Endothelial cell of umbilical vein (primary cell): ENCODE results near the gene SLC23A1. TPM values are rescaled to one million over a fixed set of nuclear protein-coding genes. Genes with fewer than 3 reads are reported as not detected.
"Not testable (repeated sequence)": the region's sequence is repeated elsewhere in the genome, so short reads cannot be mapped to it uniquely, and the experiment has no call there.

Experiments used
- BruUV-seq: library from RNA; stranded (reverse); fragments of 400-500 nt; replicated peaks from 2 replicates; lab custom pipeline; 2021; lab: Mats Ljungman, UMichigan
- CTCF ChIA-PET: fragments of 300-600, 350-600 bp; sonication (Branson Sonifier 250); formaldehyde crosslinking; loops from one replicate; lab custom pipeline; 2021; ENCODE audit warnings: antibody characterized with exemption, inconsistent platforms; lab: Charles Lee
- POLR2A ChIA-PET: fragments of 300-600, 350-600 bp; sonication (Branson Sonifier 250); formaldehyde crosslinking; loops from one replicate; lab custom pipeline; 2021; ENCODE audit warnings: antibody characterized with exemption, inconsistent platforms; lab: Charles Lee
- DNase-seq: peaks from one replicate; pipeline ENCODE4 v3.0.0-alpha.2; 2011; ENCODE audit warnings: low read depth, low spot score
- FAIRE-seq: peaks from 2 replicates; lab custom pipeline; 2011; peaks lifted over from hg19 to GRCh38; lab: Jason Lieb, UNC
- H2AFZ ChIP-seq: 2 replicates; pipeline ENCODE4 v1.6.0; 2012; ENCODE audit warnings: low read depth, low read length, control low read depth, inconsistent platforms
- H3K27ac ChIP-seq: 2 replicates; pipeline ENCODE4 v1.5.1; 2011; ENCODE audit warnings: low read depth, mild to moderate bottlenecking, control low read depth, low read length, moderate library complexity; ENCODE audit not compliant: insufficient read depth
- H3K27me3 ChIP-seq, 2 experiments: 2 replicates each; pipeline versions ENCODE4 v1.6.0 to v1.6.1; 2011; ENCODE audit warnings: low read length in 2 of 2, mixed read lengths in 1 of 2; ENCODE audit not compliant: control insufficient read depth in 2 of 2, insufficient read depth in 2 of 2
- H3K36me3 ChIP-seq, 2 experiments: 2 replicates in 1 of 2; 3 replicates in 1 of 2; pipeline ENCODE4 v1.5.1; 2011; ENCODE audit warnings: low read length in 2 of 2, mild to moderate bottlenecking in 1 of 2, moderate library complexity in 1 of 2; ENCODE audit not compliant: control insufficient read depth in 2 of 2, insufficient read depth in 2 of 2; ENCODE audit errors: extremely low read depth in 1 of 2
- H3K4me1 ChIP-seq: 3 replicates; pipeline ENCODE4 v1.5.1; 2011; ENCODE audit warnings: mild to moderate bottlenecking, low read length; ENCODE audit not compliant: control insufficient read depth, insufficient read depth; ENCODE audit errors: extremely low read depth
- H3K4me2 ChIP-seq: 2 replicates; pipeline ENCODE4 v1.6.1; 2011; ENCODE audit warnings: low read length, control low read depth, mixed read lengths; ENCODE audit not compliant: insufficient read depth
- H3K4me3 ChIP-seq, 3 experiments: fragments of 200-600 bp in 1 of 3; sonication (generic), shearing (Covaris generic) in 1 of 3; replicated peaks in 1 of 3; 2 replicates each; pipeline ENCODE4 v1.5.1; 2011 to 2016; ENCODE audit warnings: control low read depth in 3 of 3, low read length in 3 of 3, mild to moderate bottlenecking in 2 of 3, inconsistent platforms in 1 of 3, low read depth in 1 of 3, moderate library complexity in 1 of 3; ENCODE audit not compliant: insufficient read depth in 1 of 3
- H3K79me2 ChIP-seq: 2 replicates; pipeline ENCODE4 v1.6.0; 2012; ENCODE audit warnings: low read length, inconsistent platforms; ENCODE audit not compliant: control insufficient read depth, insufficient read depth
- H3K9ac ChIP-seq: replicated peaks from 2 replicates; pipeline ENCODE3; 2011; ENCODE audit warnings: low read length, control low read depth; ENCODE audit not compliant: insufficient read depth; ENCODE audit errors: extremely low read depth
- H3K9me1 ChIP-seq: replicated peaks from 3 replicates; pipeline ENCODE4 v1.6.0; 2011; ENCODE audit warnings: mild to moderate bottlenecking, low read length; ENCODE audit not compliant: control insufficient read depth, insufficient read depth; ENCODE audit errors: extremely low read depth
- H3K9me3 ChIP-seq: replicated peaks from 2 replicates; pipeline ENCODE4 v1.5.1; 2012; ENCODE audit warnings: low read length, inconsistent platforms; ENCODE audit not compliant: control insufficient read depth, insufficient read depth
- H4K20me1 ChIP-seq: replicated peaks from 2 replicates; pipeline ENCODE3; 2011; ENCODE audit warnings: mild to moderate bottlenecking, low read length; ENCODE audit not compliant: control insufficient read depth, insufficient read depth; ENCODE audit errors: extremely low read depth
- EZH2 ChIP-seq: IDR thresholded peaks from 2 replicates; pipeline ENCODE4 v1.6.1; 2012; ENCODE audit warnings: borderline replicate concordance, low read depth, mild to moderate bottlenecking, moderate library complexity, low read length, inconsistent platforms; ENCODE audit not compliant: severe bottlenecking
- FOS ChIP-seq: IDR thresholded peaks from 2 replicates; pipeline ENCODE4 v1.6.1; 2011; ENCODE audit warnings: mild to moderate bottlenecking, low read length, moderate library complexity, borderline replicate concordance; ENCODE audit not compliant: insufficient read depth
- GATA2 ChIP-seq: IDR thresholded peaks from 2 replicates; pipeline ENCODE4 v1.7.0; 2011; ENCODE audit warnings: low read depth, mild to moderate bottlenecking, moderate library complexity, mixed read lengths, low read length; ENCODE audit not compliant: insufficient read length, insufficient read depth
- JUN ChIP-seq: IDR thresholded peaks from 2 replicates; pipeline ENCODE4 v1.6.1; 2011; ENCODE audit warnings: borderline replicate concordance, low read depth; ENCODE audit not compliant: insufficient read length, insufficient read depth
- MYC ChIP-seq: IDR thresholded peaks from one replicate; pipeline ENCODE4 v1.6.1; 2011; ENCODE audit warnings: mild to moderate bottlenecking, low read depth, low read length
- POLR2A ChIP-seq: IDR thresholded peaks from 2 replicates; pipeline ENCODE4 v1.6.1; 2012; ENCODE audit warnings: low read depth, mild to moderate bottlenecking, control low read depth, low read length
- POLR2AphosphoS5 ChIP-seq: IDR thresholded peaks from 2 replicates; pipeline ENCODE4 v1.6.1; 2012; ENCODE audit warnings: low read depth, mild to moderate bottlenecking, control low read depth, low read length, moderate library complexity; ENCODE audit not compliant: insufficient read depth
- dilution Hi-C: fragments of 300-500 bp; cut with MboI; formaldehyde crosslinking; loops from one replicate; pipeline ENCODE4 v1.15.0; 2019; ENCODE audit warnings: low sequenced_read_pairs; ENCODE audit not compliant: extremely low pct_ligation_motif_present
- intact Hi-C: fragments of 100-400 bp; cut with micrococcal nuclease; formaldehyde crosslinking; loops from one replicate; pipeline ENCODE4 v1.10.0; 2022
- polyA plus RNA-seq, 4 experiments: library from polyadenylated mRNA; depleted of rRNA in 3 of 4; stranded (reverse) in 3 of 4; unstranded in 1 of 4; fragments of >200 nt; gene quantifications; 2 replicates each; pipeline versions ENCODE4 v1.2.1 to v1.2.3, GENCODE V29; 2011 to 2012; ENCODE audit warnings: missing spikeins in 1 of 4
- total RNA-seq: library from RNA; stranded (reverse); gene quantifications from 2 replicates; pipeline ENCODE4 v1.2.3, GENCODE V29; 2021
- TF ChIP-seq, protein P1 (sequence below), 2 donors: IDR thresholded peaks; 1 replicate in 1 of 2; 2 replicates in 1 of 2; pipeline ENCODE4 v1.5.1; 2011; ENCODE audit warnings: low read length in 2 of 2, mild to moderate bottlenecking in 2 of 2, moderate library complexity in 2 of 2, control low read depth in 1 of 2, inconsistent platforms in 1 of 2, low read depth in 1 of 2; ENCODE audit not compliant: insufficient read depth in 1 of 2; ENCODE audit errors: extremely low read depth in 1 of 2
- TF ChIP-seq, protein P2 (sequence below): IDR thresholded peaks from 2 replicates; pipeline ENCODE4 v1.6.1; 2011; ENCODE audit not compliant: insufficient read depth, insufficient read length

SLC23A1 gene
- total and polyA plus RNA-seq, 2 donors (not counting 3 experiments of a cell fraction or from before 2014, with no cell fraction given), result not detected

DNA sequence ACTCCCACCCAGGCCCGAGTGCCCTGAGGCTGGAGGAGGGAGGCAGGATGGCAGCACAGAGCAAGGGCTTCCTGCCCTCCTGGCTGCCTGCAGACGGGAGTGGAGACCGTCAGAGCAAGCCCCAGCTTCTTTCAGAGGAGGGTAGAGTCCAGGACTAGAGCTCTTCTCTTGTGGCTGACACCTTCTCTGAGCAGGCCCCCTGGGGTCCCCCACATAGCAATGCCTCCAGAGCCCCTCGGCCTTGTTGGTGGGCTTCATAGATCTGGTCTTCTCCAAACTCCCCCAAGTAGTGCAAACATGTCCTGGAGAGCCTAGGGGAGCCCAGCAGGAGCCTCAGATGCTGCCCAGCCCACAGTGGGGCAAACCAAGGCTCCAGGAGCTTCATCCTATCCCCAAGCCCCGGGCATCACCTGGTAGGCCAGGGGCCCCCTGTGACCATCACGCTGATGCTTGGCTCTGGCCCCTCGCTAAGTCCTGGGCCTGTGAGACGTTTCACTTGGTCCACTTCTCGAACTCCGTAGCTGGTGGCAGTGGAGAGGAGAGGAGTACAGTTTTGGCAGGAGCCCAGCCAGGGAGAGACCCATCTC, 4.6 kb upstream of the SLC23A1 start:
- Histone ChIP-seq H2AFZ (no peak overlapping the region), H3K9me3 (no peaks in the 10 kb centered on the region), H3K27ac (no peak overlapping the region), H3K9me1 (no peaks in the 10 kb centered on the region), H4K20me1 (no peaks in the 10 kb centered on the region), H3K27me3 (no peaks in the 10 kb centered on the region), H3K79me2 (no peaks in the 10 kb centered on the region), H3K36me3 (no peaks in the 10 kb centered on the region), H3K4me2 (no peak overlapping the region), H3K4me1 (peaks cover 6% of the 10 kb centered on the region), H3K9ac (no peak overlapping the region), H3K4me3 (no peak overlapping the region)
- ChIA-PET POLR2A (interaction anchor here (0.6 to 1.1 kb wide), 2 partner anchors 46 to 211 kb away, joined by 4 to 10 read pairs; partner anchors contain the start of gene PAIP2), CTCF (interaction anchor here (1.4 kb wide), 1 partner anchor 22 kb away, joined by 5 read pairs; no protein-coding TSS in a partner anchor)
- FAIRE-seq, result no peak
- DNase-seq, result no peak
- TF ChIP-seq JUN, result no peak
- no peak for TF ChIP-seq POLR2AphosphoS5
- TF ChIP-seq MYC, result no peak
- TF ChIP-seq, protein P1, sequence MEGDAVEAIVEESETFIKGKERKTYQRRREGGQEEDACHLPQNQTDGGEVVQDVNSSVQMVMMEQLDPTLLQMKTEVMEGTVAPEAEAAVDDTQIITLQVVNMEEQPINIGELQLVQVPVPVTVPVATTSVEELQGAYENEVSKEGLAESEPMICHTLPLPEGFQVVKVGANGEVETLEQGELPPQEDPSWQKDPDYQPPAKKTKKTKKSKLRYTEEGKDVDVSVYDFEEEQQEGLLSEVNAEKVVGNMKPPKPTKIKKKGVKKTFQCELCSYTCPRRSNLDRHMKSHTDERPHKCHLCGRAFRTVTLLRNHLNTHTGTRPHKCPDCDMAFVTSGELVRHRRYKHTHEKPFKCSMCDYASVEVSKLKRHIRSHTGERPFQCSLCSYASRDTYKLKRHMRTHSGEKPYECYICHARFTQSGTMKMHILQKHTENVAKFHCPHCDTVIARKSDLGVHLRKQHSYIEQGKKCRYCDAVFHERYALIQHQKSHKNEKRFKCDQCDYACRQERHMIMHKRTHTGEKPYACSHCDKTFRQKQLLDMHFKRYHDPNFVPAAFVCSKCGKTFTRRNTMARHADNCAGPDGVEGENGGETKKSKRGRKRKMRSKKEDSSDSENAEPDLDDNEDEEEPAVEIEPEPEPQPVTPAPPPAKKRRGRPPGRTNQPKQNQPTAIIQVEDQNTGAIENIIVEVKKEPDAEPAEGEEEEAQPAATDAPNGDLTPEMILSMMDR (IDR thresholded peaks at IDR 0.05; ENCODE audit: extremely low read depth in 1 of 2, insufficient read depth in 1 of 2, low read depth in 1 of 2, low read length in 2 of 2), result no peak
- TF ChIP-seq FOS, result no peak
- no peak for TF ChIP-seq EZH2
- TF ChIP-seq GATA2, result no peak
- no peak for TF ChIP-seq POLR2A
- TF ChIP-seq, protein P2, sequence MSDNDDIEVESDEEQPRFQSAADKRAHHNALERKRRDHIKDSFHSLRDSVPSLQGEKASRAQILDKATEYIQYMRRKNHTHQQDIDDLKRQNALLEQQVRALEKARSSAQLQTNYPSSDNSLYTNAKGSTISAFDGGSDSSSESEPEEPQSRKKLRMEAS, result no peak
- intact Hi-C loops, result no loop called here
- dilution Hi-C loops, result no loop called here
- BruUV-seq, result no TSS peak

DNA sequence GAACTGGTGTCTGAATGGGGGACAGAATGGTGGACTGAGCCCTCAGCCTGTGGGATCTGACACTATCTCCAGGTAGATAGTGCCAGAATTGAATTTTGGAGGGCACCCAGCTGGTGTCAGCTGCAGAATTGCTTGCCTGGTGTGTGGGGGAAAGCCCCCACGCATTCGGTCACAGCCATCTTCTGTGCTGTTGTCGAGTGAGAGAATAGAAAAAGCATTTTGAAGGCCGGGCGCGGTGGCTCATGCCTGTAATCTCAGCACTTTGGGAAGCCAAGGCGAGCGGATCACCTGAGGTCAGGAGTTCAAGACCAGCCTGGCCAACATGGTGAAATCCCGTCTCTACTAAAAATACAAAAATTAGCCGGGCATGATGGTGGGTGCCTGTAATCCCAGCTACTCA, 3.9 kb upstream of the SLC23A1 start:
- H3K4me1 ChIP-seq, dilution Hi-C loops, H3K27ac ChIP-seq, H3K9me1 ChIP-seq, H4K20me1 ChIP-seq, DNase-seq, H3K79me2 ChIP-seq, H2AFZ ChIP-seq, FAIRE-seq, CTCF ChIA-PET, intact Hi-C loops, H3K9me3 ChIP-seq, H3K36me3 ChIP-seq, H3K4me3 ChIP-seq, BruUV-seq, H3K27me3 ChIP-seq, H3K9ac ChIP-seq, H3K4me2 ChIP-seq, POLR2A ChIA-PET: not testable (repeated sequence)
